GM12878 (cell line): ENCODE results near the gene C11orf16. TPM values are rescaled to one million over a fixed set of nuclear protein-coding genes. Genes with fewer than 3 reads are reported as not detected.

Experiments
- polyA plus RNA-seq, 11 experiments: library from polyadenylated mRNA; depleted of rRNA in 4 of 11; unstranded in 6 of 11; stranded (reverse) in 5 of 11; fragments of >200 nt; fragmentation: Nextera tagmentation in 4 of 11; fragmentation: Illumina TruSeq in 1 of 11; extraction: Ambion mirVana in 4 of 11; extraction: Trizol in 1 of 11; gene quantifications; 1 replicate in 1 of 11; 2 replicates in 10 of 11; pipeline versions ENCODE4 v1.2.1 to v1.2.3, GENCODE V29; 2011 to 2016; ENCODE audit warnings: inconsistent platforms in 2 of 11, missing spikeins in 2 of 11, low read depth in 1 of 11
- small RNA-seq: library from RNA; depleted of rRNA; stranded (forward); fragments of <200 nt; gene quantifications from one replicate; pipeline ENCODE3, GENCODE V24; 2014
- total RNA-seq, 4 experiments: library from RNA; depleted of rRNA in 3 of 4; stranded (reverse); fragments of >200 nt in 3 of 4; fragmentation: Illumina TruSeq in 1 of 4; extraction: Trizol in 1 of 4; gene quantifications; 2 replicates each; pipeline versions ENCODE4 v1.2.1 to v1.2.3, GENCODE V29; 2013 to 2021

Gene C11orf16
- total and polyA plus RNA-seq, 10 of the 15 experiments (the other 5 are each of a cell fraction or from before 2014, with no cell fraction given), result 0.05 to 0.39 (median 0.32) TPM; not detected in 7

Small RNAs within 50 kb of the gene (small RNA-seq; reads per million reads assigned to genes)
- not detected for gene RF00019

Other genes with a start within 250 kb of the C11orf16 start
- 31.7 and 36.5 TPM in 2 replicates for gene AKIP1, start 21.8 kb downstream of the C11orf16 start, total RNA-seq (2014; rRNA removed)
- 21.5 and 23.3 TPM in 2 replicates for gene AKIP1, start 21.8 kb downstream of the C11orf16 start, total RNA-seq (2014; rRNA removed; fragmentation: Illumina TruSeq; extraction: Trizol)
- gene AKIP1, start 21.8 kb downstream of the C11orf16 start, total RNA-seq (2021), result 27.1 and 30.4 TPM in 2 replicates
- gene AKIP1, start 21.8 kb downstream of the C11orf16 start, polyA plus RNA-seq (2011; rRNA removed), result 30.7 and 33.1 TPM in 2 replicates
- 22.1 and 30.6 TPM in 2 replicates for gene AKIP1, start 21.8 kb downstream of the C11orf16 start, polyA plus RNA-seq (2014; fragmentation: Illumina TruSeq; extraction: Trizol)
- gene AKIP1, start 21.8 kb downstream of the C11orf16 start, polyA plus RNA-seq (2014; fragmentation: Nextera tagmentation; extraction: Ambion mirVana), result 10 to 100 TPM in 1 of 2 experiments, 1 to 10 TPM in 1; 5.1 to 14.7 TPM
- 32.0 and 36.2 TPM in 2 replicates for gene AKIP1, start 21.8 kb downstream of the C11orf16 start, polyA plus RNA-seq (2014; rRNA removed)
- gene AKIP1, start 21.8 kb downstream of the C11orf16 start, polyA plus RNA-seq (2016; fragmentation: Nextera tagmentation; extraction: Ambion mirVana), result 10 to 100 TPM; 38.0 to 38.9 TPM
- not detected in 2 replicates for gene ASCL3, start 10.1 kb upstream of the C11orf16 start, total RNA-seq (2014; rRNA removed)
- gene ASCL3, start 10.1 kb upstream of the C11orf16 start, total RNA-seq (2014; rRNA removed; fragmentation: Illumina TruSeq; extraction: Trizol), result not detected in 2 replicates
- not detected in 2 replicates for gene ASCL3, start 10.1 kb upstream of the C11orf16 start, total RNA-seq (2021)
- gene ASCL3, start 10.1 kb upstream of the C11orf16 start, polyA plus RNA-seq (2011; rRNA removed), result not detected in 2 replicates
- not detected in 2 replicates for gene ASCL3, start 10.1 kb upstream of the C11orf16 start, polyA plus RNA-seq (2014; fragmentation: Illumina TruSeq; extraction: Trizol)
- not detected for gene ASCL3, start 10.1 kb upstream of the C11orf16 start, polyA plus RNA-seq (2014; fragmentation: Nextera tagmentation; extraction: Ambion mirVana)
- not detected in 2 replicates for gene ASCL3, start 10.1 kb upstream of the C11orf16 start, polyA plus RNA-seq (2014; rRNA removed)
- gene ASCL3, start 10.1 kb upstream of the C11orf16 start, polyA plus RNA-seq (2016; fragmentation: Nextera tagmentation; extraction: Ambion mirVana), result not detected
- gene TMEM9B, start 31.5 kb upstream of the C11orf16 start, total RNA-seq (2014; rRNA removed), result 31.2 and 33.8 TPM in 2 replicates
- gene TMEM9B, start 31.5 kb upstream of the C11orf16 start, total RNA-seq (2014; rRNA removed; fragmentation: Illumina TruSeq; extraction: Trizol), result 28.1 and 28.7 TPM in 2 replicates
- gene TMEM9B, start 31.5 kb upstream of the C11orf16 start, total RNA-seq (2021), result 20.8 and 23.1 TPM in 2 replicates
- 43.6 and 55.7 TPM in 2 replicates for gene TMEM9B, start 31.5 kb upstream of the C11orf16 start, polyA plus RNA-seq (2011; rRNA removed)
- 33.2 and 41.0 TPM in 2 replicates for gene TMEM9B, start 31.5 kb upstream of the C11orf16 start, polyA plus RNA-seq (2014; fragmentation: Illumina TruSeq; extraction: Trizol)
- 10 to 100 TPM; 11.5 to 16.6 TPM for gene TMEM9B, start 31.5 kb upstream of the C11orf16 start, polyA plus RNA-seq (2014; fragmentation: Nextera tagmentation; extraction: Ambion mirVana)
- 24.3 and 26.4 TPM in 2 replicates for gene TMEM9B, start 31.5 kb upstream of the C11orf16 start, polyA plus RNA-seq (2014; rRNA removed)
- gene TMEM9B, start 31.5 kb upstream of the C11orf16 start, polyA plus RNA-seq (2016; fragmentation: Nextera tagmentation; extraction: Ambion mirVana), result 10 to 100 TPM; 48.0 to 54.0 TPM
- under 0.01 and 0.22 TPM in 2 replicates for gene NRIP3, start 71.1 kb upstream of the C11orf16 start, total RNA-seq (2014; rRNA removed)
- 0.09 TPM in 1 of 2 replicates, not detected in the other for gene NRIP3, start 71.1 kb upstream of the C11orf16 start, total RNA-seq (2014; rRNA removed; fragmentation: Illumina TruSeq; extraction: Trizol)
- gene NRIP3, start 71.1 kb upstream of the C11orf16 start, total RNA-seq (2021), result not detected in 2 replicates
- gene NRIP3, start 71.1 kb upstream of the C11orf16 start, polyA plus RNA-seq (2011; rRNA removed), result not detected in 2 replicates
- gene NRIP3, start 71.1 kb upstream of the C11orf16 start, polyA plus RNA-seq (2014; fragmentation: Illumina TruSeq; extraction: Trizol), result not detected in 2 replicates
- gene NRIP3, start 71.1 kb upstream of the C11orf16 start, polyA plus RNA-seq (2014; fragmentation: Nextera tagmentation; extraction: Ambion mirVana), result not detected
- gene NRIP3, start 71.1 kb upstream of the C11orf16 start, polyA plus RNA-seq (2014; rRNA removed), result 0.25 TPM in 1 of 2 replicates, not detected in the other
- under 1 TPM in 1 of 2 experiments, not detected in 1; 0.25 TPM for gene NRIP3, start 71.1 kb upstream of the C11orf16 start, polyA plus RNA-seq (2016; fragmentation: Nextera tagmentation; extraction: Ambion mirVana)
- 0.27 and 0.56 TPM in 2 replicates for gene SCUBE2, start 158.7 kb upstream of the C11orf16 start, total RNA-seq (2014; rRNA removed)
- 0.23 and 0.27 TPM in 2 replicates for gene SCUBE2, start 158.7 kb upstream of the C11orf16 start, total RNA-seq (2014; rRNA removed; fragmentation: Illumina TruSeq; extraction: Trizol)
- gene SCUBE2, start 158.7 kb upstream of the C11orf16 start, total RNA-seq (2021), result 0.24 and 0.31 TPM in 2 replicates
- gene SCUBE2, start 158.7 kb upstream of the C11orf16 start, polyA plus RNA-seq (2011; rRNA removed), result 0.31 and 0.52 TPM in 2 replicates
- gene SCUBE2, start 158.7 kb upstream of the C11orf16 start, polyA plus RNA-seq (2014; fragmentation: Illumina TruSeq; extraction: Trizol), result 0.06 and 0.12 TPM in 2 replicates
- under 1 TPM in 1 of 2 experiments, not detected in 1; 0.35 TPM for gene SCUBE2, start 158.7 kb upstream of the C11orf16 start, polyA plus RNA-seq (2014; fragmentation: Nextera tagmentation; extraction: Ambion mirVana)
- 0.10 and 0.18 TPM in 2 replicates for gene SCUBE2, start 158.7 kb upstream of the C11orf16 start, polyA plus RNA-seq (2014; rRNA removed)
- gene SCUBE2, start 158.7 kb upstream of the C11orf16 start, polyA plus RNA-seq (2016; fragmentation: Nextera tagmentation; extraction: Ambion mirVana), result under 1 TPM in 1 of 2 experiments, not detected in 1; 0.54 TPM